Activated CD8-positive, alpha-beta memory T cell treated with anti-CD3 and anti-CD28 coated beads for 1 hour (primary cell): ENCODE results near the gene FITM1.

ENCODE experiments used
- DNase-seq, 2 donors: peaks; one replicate each; pipeline ENCODE4 v3.0.0-alpha.2; 2020; ENCODE audit warnings: low read depth in 1 of 2; ENCODE audit errors: extremely low read depth in 1 of 2

FITM1 gene, protein sequence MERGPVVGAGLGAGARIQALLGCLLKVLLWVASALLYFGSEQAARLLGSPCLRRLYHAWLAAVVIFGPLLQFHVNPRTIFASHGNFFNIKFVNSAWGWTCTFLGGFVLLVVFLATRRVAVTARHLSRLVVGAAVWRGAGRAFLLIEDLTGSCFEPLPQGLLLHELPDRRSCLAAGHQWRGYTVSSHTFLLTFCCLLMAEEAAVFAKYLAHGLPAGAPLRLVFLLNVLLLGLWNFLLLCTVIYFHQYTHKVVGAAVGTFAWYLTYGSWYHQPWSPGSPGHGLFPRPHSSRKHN

DNA sequence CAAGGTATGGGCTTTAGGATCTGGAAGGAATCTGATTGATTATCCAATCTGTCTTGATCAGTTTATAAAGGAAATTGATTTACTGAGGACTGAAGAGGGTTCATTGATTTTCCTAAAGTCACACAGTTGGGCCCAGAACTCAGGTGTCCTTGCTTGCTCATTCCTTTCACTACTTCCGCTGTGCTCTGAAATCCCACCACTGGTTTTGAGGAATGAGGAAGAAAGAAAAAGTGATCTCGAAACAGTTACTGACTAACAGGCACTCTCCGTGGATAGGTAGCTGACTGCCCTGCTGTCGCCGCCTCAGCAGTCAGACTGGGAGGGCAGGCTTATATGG, at the start of gene FITM1:
TSS of gene FITM1 (plus strand) at position 280 of the 337 bp plus-strand sequence. CDS start 905 bp downstream, outside the sequence.
- no peak for DNase-seq

GRCh38 chr14:24080888-24081738, 49.3 kb upstream of the FITM1 start:
- DNase-seq = peak in 1 of 2 donors; percentile 51

GRCh38 chr14:24081739-24082211, 48.7 kb upstream of the FITM1 start:
- no peak for DNase-seq

DNA sequence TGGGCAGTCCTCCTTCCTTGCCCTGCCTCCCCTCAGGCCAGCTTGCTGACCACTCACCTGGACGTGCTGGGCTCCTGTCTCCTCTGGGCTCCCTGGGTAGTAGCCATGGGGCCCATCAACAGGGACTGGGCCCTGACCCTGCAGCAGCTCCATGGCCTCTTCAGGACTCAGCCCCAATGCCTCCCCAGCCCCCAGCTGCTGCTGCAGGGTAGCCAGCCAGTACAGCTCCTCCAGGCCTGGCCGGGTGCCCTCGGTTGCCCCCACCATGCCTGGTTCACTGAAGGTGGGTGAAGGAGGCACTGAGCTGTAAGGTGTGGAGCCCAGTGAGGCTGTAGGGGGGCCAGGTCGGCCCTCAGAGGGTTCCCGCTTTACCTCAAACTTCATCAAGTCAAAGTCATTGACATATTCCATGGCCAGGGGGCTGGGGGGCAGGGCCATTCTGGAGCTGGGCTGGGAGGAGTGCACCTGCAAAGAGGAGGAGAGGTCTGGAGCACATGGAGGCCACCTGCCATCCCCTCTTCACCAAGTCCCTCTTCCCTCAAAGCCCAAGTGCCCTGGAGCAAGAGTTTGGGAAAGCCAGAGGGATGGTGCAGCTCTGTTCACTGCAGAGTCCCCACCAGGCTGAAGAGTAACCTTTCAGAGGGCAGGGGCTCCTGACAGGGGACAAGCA, 47.9 kb upstream of the FITM1 start:
- no peak for DNase-seq

DNA sequence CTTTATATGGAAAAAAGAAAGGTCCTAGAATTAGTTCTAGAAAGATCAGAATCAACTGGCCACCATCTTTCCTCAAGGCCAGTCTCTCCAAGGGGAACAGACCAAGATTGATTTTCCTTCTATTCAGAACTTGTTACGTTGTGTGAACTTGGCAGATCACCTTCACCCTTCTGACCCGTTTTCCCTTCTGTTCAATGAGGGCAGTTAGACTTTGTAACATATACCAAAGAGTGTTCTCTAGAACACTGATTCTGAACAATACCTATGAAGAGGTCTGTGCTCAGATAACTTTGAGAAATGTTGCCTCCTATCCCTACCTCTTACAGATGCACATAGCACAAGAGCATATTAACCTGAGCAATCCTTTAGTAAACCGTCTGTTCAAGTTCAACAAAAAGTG, 47.0 kb upstream of the FITM1 start:
- no peak for DNase-seq

GRCh38 chr14:24084440-24084839, 46.0 kb upstream of the FITM1 start:
- DNase-seq = no peak

- no peak for DNase-seq
Measured at GRCh38 chr14:24085215-24085614, 45.2 kb upstream of the FITM1 start.

DNA sequence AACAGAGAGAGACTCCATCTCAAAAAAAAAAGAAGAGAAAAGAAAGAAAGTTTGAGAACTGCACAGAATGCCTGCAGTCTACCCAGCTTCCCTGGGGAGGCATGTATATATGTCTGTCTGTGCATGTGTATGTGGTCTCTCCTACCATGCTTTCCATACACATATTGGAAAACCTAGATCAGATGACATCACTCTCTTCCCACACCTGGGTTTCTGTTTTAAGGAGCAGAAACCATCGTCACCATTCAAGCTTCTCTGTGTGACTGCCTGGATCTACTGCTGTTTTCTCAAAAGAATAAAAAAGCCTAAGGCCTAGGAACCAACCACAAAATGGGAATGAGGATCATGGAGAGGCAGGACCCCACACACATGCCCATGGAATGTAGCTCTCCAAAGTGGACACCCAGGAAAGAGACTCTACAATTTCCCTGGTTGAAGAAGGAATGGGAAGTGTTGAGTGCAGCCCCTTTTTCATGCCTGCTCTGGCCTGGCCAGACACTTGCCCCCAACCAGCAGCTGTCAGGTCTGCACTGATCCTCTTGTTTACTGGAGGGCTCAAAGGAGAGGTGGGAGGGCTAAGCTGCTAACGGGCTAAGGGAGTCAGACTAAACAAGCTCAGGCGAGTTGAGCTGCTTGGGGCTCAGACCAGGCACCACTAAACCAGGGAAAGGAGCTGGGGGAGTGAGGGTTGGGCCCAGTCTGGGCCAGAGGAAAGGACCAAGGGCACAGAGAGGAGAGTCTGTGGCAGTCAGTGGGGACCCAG, 44.1 kb upstream of the FITM1 start:
- no peak for DNase-seq

- DNase-seq = no peak
Measured at GRCh38 chr14:24087004-24087403, 43.5 kb upstream of the FITM1 start.

GRCh38 chr14:24088095-24088494, 42.4 kb upstream of the FITM1 start:
- no peak for DNase-seq

GRCh38 chr14:24089890-24090289, 40.6 kb upstream of the FITM1 start:
- no peak for DNase-seq

- no peak for DNase-seq
Measured at GRCh38 chr14:24092110-24092504, 38.4 kb upstream of the FITM1 start.

DNA sequence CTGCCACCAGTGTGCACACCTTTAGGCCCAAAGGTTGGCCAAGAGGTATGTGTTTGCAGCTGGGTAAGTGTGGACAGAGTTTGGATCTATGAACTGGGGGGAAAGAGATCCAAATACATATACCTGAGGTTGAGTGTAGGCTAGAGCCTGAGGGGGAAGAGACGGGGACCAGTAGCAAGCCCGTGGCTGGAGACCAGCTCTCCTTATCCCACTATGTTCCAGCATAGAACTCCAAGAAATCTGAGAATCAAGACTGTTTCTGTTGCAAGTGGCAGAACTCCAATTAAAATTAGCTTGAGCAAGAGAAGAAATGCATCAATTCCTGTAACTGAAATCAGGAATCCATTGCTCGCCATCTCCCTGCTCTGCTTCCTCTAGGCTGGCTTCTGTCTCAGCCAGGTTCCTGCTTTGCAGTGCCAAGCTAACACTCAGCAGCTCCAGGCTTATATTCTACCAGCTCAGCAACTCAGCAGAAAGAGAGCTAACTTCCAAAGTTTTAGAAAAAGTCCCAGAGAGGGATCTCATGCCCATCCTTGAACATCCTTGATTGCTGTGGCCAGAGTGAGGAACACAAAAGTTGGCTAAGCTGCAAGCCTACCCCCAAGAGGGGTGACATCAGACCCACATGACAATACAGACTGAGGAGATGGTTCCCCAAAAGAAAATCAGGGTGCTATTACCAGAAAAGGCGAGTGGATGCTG, 37.8 kb upstream of the FITM1 start:
- DNase-seq = no peak

GRCh38 chr14:24093207-24093900, 37.1 kb upstream of the FITM1 start:
- no peak for DNase-seq

GRCh38 chr14:24093901-24094840, 36.3 kb upstream of the FITM1 start, which contains the start of gene PCK2:
TSS of gene PCK2 (plus strand) at chr14:24094311. CDS start at chr14:24094406, 95 bp downstream.
- DNase-seq = peak in 1 of 2 donors; percentile 63

DNA sequence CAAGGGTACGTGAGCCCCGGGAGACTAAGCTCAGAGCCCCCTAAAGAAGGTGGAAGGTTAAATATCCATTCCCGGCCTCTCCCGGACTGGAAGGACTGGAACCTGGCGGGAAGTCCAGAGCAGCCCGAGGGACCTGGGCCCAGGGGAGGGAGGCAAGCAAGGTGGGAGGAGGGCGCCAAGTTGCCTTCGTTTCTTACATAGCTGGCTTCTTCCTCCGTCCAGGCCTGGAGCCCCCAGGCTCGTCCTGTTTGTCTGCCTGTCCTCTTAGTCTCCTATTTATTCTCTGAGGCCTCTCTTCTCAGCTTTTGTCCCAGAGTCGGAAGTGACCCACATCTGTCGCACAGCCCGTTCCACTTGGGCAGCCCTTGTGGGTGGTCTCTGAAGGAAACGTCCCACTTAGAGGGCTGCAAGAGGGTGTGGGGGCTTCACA, 35.6 kb upstream of the FITM1 start:
- DNase-seq = no peak

DNA sequence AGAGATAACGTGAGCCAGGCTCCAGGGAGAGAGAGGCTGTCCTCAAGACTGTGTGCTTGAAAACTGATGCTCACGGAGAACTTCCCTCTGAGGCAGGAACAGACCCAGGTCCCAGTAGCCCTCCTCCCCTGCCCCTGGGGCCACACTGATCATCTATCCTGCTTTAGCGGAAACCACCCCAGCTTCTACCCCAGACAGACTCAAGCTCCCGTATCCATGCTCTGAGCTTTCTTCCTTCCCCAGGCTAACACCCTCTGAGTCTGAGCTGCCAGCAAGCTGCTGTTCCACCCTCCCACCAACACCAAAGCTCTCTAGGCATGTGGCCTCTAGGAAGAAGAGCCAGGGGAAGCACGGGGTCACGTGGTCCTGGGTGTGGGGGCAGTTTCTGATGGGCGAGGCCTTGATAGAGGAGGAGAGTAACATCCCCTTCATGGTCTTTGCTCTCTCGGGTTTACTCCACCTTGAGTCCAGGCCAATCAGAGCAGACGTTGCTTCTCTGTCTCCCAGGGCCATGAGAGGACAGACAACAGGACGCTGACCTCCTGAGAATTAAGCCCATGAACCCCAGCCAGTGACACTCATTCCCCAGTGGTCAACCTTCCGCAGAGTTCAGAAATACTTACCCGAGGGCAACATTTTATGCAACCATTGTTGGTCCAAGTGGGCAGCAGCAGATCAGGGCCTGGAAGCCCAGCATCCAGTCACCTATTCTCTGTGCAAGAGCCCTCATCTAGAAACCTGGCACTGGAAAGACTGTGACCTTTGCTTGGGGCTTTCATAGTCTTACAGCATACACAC, 35.0 kb upstream of the FITM1 start:
- DNase-seq = no peak
